HG03066 (cell line): Measurements from ENCODE around the gene ADPRS.

Experiments used
- ATAC-seq: cut with Tn5 transposase; IDR thresholded peaks from one replicate; pipeline ENCODE4 v1.9.1; 2021; ENCODE audit warnings: low read depth; ENCODE audit not compliant: unreplicated experiment

Gene ADPRS

DNA sequence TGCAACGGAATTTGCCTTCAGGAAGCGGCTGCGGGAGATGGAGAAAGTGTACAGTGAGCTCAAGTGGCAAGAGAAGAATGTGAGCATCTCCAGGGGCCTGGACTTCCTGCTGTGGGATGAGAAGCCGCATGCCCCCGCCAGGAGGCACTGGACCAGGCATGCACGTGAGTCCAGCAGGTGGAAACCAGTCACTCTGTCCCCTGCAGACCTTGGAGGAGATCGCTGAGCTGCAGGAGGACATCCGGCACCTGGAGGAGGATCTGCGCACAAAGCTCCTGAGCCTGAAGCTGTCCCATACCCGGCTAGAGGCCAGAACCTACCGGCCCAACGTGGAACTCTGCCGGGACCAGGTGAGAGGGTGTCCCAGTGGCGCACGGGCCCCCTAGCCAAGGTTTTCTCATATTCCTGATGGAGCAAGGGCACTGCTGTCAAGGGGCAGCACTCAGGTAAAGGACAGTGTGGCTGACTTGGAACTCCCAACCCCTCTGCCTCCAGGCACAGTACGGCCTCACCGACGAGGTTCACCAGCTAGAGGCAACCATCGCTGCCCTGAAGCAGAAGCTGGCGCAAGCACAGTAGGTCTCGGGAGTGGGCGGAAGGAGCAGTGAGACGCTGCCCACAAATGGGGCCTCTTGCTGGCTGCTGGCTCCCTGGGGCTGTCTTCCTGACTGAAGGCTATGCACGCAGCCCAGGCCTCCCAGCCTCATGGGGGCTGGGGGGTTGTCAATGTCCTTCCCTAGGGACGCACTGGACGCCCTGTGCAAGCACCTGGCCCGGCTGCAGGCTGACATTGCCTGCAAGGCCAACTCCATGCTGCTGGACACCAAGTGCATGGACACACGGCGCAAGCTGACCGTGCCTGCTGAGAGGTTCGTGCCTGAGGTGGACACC lies 1.2 kb upstream of the ADPRS start:
- no peak for ATAC-seq

- ATAC-seq = peak; percentile 3
These were observed 471 bp upstream of the ADPRS start for GRCh38 chr1:36088265-36088576.

DNA sequence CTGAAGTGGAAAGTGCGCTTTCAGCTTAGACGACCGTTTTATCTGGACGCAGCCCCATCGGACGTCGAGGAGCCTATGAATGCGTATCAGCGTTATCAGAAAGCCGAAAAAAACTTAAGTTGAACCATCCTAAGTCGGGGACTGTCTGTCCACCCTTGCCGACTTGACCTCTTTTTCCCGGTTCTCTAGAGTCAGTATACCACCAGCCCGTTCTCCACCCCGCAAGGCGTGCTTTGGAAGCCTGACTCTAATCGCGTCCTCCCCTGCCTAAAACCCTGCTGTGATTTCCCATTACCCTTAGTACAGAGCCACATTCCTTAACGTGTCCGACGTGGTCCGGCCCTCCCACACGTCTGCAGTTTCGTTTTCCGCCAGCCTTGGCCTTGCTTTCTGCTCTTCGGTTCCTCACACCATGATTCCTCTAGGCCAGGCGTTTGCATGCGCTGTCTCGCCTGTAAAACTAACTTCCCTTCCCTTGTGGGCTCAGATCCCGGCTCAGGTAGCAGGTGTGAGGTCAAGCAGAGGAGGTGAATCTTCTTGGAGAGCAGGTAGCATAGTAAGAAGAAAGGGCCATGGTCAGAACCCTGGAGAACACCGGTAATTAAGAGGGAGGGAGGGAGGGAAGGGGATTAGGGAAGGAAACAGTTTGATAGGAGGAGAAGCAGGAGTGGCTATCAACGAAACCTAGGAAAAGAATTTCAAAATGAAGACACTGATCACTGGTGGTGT lies 865 bp downstream of the ADPRS start:
- no peak for ATAC-seq

- no peak for ATAC-seq
These were observed 2.4 kb downstream of the ADPRS start for GRCh38 chr1:36091141-36091540.

DNA sequence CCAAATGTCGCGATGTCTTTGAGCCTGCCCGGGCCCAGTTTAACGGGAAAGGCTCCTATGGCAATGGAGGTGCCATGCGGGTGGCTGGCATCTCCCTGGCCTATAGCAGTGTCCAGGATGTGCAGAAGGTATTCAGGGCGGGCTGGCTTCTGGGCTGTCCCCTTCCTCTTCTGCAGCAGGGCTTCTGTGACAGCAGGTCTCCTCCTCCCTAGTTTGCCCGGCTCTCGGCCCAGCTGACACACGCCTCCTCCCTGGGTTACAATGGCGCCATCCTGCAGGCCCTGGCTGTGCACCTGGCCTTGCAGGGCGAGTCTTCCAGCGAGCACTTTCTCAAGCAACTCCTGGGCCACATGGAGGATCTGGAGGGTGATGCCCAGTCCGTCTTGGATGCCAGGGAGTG lies 3.0 kb downstream of the ADPRS start:
- ATAC-seq = no peak

DNA sequence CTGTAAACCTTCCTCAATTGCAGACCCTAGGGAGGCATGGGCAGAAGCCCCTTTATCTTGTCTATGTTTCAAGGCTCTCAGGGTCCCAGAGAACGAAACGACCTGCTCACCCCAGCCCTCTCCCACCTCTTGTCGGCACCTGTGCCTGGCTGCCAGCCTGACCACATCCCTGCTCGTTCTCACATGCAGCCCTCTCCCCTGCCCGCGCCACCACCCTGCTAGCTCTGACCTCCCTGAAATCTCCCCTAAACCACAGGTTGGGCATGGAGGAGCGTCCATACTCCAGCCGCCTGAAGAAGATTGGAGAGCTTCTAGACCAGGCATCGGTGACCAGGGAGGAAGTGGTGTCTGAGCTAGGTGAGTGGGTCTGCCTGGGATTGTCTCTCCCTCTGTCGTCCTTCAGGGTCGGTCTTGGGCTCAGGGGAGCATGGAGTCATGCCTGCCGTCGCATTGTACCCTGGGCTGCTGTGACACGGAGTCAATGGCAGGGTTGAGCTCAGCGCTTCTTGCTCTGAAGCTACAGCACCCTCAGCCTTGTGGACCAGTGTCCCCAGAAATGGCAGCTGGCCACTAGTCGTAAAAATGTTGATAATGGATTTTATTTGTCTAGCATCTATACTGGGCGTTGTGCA lies 3.6 kb downstream of the ADPRS start:
- ATAC-seq = no peak

GRCh38 chr1:36092798-36093185 lies 4.1 kb downstream of the ADPRS start:
- no peak for ATAC-seq

DNA sequence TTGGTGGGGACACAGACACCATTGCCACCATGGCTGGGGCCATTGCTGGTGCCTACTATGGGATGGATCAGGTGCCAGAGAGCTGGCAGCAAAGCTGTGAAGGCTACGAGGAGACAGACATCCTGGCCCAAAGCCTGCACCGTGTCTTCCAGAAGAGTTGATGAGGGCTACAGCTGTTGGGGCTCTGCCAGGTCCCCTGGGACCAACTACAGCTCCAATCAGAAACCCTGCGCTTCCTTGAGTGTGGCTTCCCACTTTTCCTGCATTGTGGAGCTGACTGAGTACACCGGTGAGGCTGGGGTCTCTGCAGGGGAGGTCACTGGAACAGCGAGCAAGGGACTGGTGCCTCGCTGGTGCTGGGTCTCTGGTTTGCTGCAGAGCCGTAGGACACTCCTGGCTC lies 4.5 kb downstream of the ADPRS start:
- ATAC-seq = no peak

DNA sequence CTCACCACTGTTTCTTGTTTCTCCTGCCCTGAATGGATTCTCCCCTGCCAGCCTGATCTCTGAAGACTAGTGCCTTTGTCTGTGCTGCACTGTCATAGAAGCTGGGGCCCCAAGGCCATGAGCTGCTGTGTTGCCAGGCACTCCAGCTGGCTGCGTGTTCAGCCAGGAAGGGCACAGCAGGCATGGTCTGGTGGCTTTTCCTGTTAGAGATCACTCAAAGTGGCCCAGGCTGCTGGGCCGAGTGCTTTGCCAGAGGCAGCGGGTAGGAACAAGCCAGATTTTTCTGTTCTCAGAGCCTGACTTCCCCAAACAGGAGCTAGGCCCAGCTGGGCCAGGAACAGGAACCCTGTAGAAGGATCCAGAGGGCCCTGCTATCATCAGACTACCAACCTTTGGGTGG lies 5.2 kb downstream of the ADPRS start:
- ATAC-seq = no peak

DNA sequence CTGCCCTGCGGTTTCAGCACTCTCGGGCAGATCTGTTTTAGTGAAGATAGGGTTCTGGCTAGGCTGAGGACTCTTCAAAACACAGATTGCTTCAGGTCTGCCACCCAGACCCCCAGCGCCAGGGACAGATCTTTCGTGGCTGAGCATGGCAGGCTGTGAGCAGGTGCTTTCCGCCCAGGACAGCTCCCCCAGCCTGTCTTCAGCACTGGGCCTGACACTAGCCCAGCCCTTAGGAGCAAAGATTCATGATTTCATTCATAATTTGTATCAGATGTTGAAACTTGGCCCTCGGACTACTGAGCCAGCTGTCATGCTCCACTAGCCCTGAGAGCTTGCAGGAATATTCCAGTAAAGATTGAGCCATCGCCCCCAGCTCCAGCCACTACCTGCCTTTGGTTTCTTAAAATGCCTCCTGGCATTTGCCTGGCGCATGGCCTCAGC lies 5.9 kb downstream of the ADPRS start:
- no peak for ATAC-seq

- no peak for ATAC-seq
These were observed 7.2 kb downstream of the ADPRS start for GRCh38 chr1:36095760-36096405.

- ATAC-seq = no peak
These were observed 8.1 kb downstream of the ADPRS start for GRCh38 chr1:36096500-36097432.

DNA sequence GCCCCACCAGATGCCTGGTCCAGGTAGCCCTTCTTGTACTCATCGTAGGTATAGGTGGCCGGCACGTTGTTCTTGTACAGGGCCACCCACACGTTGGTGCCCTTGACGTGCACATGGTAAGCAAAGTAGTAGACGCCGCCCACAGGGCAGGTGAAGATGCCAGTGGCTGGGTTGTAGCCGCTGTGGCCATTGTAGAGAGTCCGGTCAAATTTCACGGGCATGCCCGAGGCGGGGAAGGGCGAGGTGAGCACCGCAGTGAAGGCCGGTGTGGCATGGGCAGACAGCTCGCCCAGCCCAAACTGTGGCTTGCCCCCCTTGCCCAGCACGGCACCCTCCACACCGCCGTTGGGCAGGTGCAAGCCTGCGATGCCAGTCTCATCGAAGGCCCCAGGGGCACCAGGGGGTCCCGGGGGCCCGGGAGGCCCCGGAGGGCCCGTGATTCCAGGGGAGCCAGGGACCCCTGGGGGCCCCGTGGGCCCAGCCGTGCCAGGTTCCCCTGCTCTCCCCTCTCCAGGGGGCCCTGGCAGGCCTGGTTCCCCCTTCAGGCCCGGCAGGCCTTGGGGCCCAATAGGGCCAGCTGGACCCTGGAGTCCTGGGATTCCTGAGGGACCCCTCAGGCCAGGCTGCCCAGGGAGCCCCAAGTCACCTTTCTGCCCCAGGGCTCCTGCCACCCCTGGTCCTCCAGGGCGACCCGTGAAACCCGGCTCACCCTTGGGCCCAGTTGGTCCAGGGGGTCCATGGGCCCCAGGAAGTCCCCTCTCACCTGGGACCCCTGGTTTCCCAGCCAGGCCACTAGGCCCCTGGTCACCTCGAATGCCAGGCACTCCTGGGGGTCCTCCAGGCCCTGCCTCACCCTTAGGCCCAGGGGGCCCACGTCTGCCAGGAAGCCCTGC lies 9.2 kb downstream of the ADPRS start:
- ATAC-seq = no peak

- ATAC-seq = no peak
These were observed 10.1 kb downstream of the ADPRS start for GRCh38 chr1:36098650-36099365.

DNA sequence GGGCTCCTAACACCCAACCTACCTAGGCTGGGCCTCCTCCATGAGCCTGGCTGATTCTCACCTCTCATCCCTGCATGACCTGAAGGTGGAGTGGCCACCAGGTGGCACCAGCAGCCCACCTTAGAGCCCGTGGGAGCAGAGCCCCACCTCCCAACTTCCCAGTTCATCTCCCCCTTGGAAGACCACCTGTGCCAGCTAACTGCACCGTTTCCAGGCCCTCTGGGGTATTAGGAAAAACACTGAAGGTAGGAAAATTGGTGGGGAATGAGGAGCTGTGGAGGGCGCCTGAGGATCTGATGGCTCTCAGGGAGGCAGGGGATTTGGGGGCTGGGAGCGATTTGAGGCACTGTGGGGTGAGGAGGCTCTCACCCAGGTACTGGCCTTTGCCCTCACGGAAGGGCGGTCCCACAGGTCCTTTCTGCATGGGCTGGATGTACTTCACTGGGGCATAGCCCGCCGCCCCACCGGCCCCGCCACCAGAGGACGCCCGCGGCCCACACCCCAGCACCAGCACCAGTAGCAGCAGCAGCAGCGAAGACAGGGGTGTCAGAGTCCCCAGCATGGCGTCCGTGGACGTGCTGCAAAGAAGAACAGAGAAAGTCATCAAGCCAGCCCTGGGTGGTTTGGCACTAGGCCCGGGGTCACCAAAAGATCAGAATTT lies 11.1 kb downstream of the ADPRS start:
- no peak for ATAC-seq

GRCh38 chr1:36100376-36100775 lies 11.7 kb downstream of the ADPRS start:
- ATAC-seq = no peak

GRCh38 chr1:36101546-36101945 lies 12.9 kb downstream of the ADPRS start:
- ATAC-seq = no peak

DNA sequence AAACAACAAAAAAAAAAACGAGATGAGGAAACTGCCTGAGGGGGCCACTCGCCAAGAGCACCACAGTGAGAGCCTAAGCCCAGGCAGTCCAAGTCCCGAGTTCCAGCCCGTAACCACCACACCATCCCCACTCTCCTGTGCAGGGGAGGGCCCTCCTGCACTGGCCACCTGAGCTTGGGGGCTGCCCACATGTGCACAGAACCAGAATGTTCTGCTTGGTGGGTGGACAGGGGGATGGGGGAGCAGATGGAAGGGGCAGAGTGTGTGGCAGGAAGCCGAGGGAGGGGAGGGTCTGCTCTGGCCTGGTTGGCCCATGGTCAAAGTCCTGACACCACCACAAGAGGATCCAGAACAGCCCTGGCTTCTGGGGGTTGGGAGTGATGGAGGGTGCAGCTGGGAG lies 17.6 kb downstream of the ADPRS start:
- ATAC-seq = no peak
